NCI-H774 (cell line): ENCODE data around the gene ICAM1.
"Not testable (repeated sequence)": the region's sequence is repeated elsewhere in the genome, so short reads cannot be mapped to it uniquely, and the experiment has no call there.

Experiments used
- DNase-seq: peaks from one replicate; lab custom pipeline; 2025; lab: John Stamatoyannopoulos, UW

ICAM1 gene

GRCh38 chr19:10277795-10278589, 7.1 kb downstream of the ICAM1 start:
- no peak for DNase-seq

GRCh38 chr19:10278935-10279334, 8.0 kb downstream of the ICAM1 start:
- DNase-seq, result no peak

- DNase-seq, result no peak
Observed at GRCh38 chr19:10279737-10280442, 9.0 kb downstream of the ICAM1 start.

GRCh38 chr19:10282043-10282442, 11.1 kb downstream of the ICAM1 start:
- DNase-seq, result not testable (repeated sequence)

- no peak for DNase-seq
Observed at GRCh38 chr19:10283301-10284064, 12.6 kb downstream of the ICAM1 start.

- DNase-seq, result no peak
Observed at GRCh38 chr19:10284065-10284959, 13.4 kb downstream of the ICAM1 start.

GRCh38 chr19:10284960-10285278, 14.0 kb downstream of the ICAM1 start:
- no peak for DNase-seq

- DNase-seq, result no peak
Observed at GRCh38 chr19:10285393-10285792, 14.5 kb downstream of the ICAM1 start.

- DNase-seq, result no peak
Observed at GRCh38 chr19:10286803-10287737, 16.1 kb downstream of the ICAM1 start, which contains the start of gene ICAM4. Gene ICAM4 (plus strand): TSS chr19:10286955. CDS start chr19:10287013, 58 bp downstream.

- DNase-seq, result peak; percentile 43
Observed at GRCh38 chr19:10288662-10289166, 17.8 kb downstream of the ICAM1 start.

GRCh38 chr19:10289167-10289835, 18.4 kb downstream of the ICAM1 start:
- peak; percentile 51 for DNase-seq

- DNase-seq, result no peak
Observed at GRCh38 chr19:10289836-10290356, 19.0 kb downstream of the ICAM1 start, which contains the start of gene ICAM5. Gene ICAM5 (plus strand): TSS chr19:10289952. CDS start chr19:10290044, 92 bp downstream.

- no peak for DNase-seq
Observed at GRCh38 chr19:10290357-10290875, 19.5 kb downstream of the ICAM1 start.

- no peak for DNase-seq
Observed at GRCh38 chr19:10290876-10291553, 20.1 kb downstream of the ICAM1 start.

- no peak for DNase-seq
Observed at GRCh38 chr19:10291554-10292205, 20.8 kb downstream of the ICAM1 start.

- peak; percentile 36 for DNase-seq
Observed at GRCh38 chr19:10292206-10292788, 21.4 kb downstream of the ICAM1 start.

- no peak for DNase-seq
Observed at GRCh38 chr19:10292789-10293636, 22.1 kb downstream of the ICAM1 start.
